Esophagus muscularis mucosa (tissue), 4 donors: ENCODE measurements around the gene AAMDC. TPM values are rescaled to one million over a fixed set of nuclear protein-coding genes. Genes with fewer than 3 reads are reported as not detected.
"Not testable (repeated sequence)": the region's sequence is repeated elsewhere in the genome, so short reads cannot be mapped to it uniquely, and the experiment has no call there.

Experiments
- DNase-seq: peaks from one replicate; pipeline ENCODE4 v3.0.0-alpha.2; 2017; ENCODE audit errors: extremely low spot score
- H3K27ac ChIP-seq, 4 donors: fragments of 200-600 bp; sonication (generic); replicated peaks in 1 of 4; 1 replicate in 3 of 4; 2 replicates in 1 of 4; pipeline ENCODE4 v1.5.1; 2016 to 2019; ENCODE audit warnings: mild to moderate bottlenecking in 1 of 4
- H3K27me3 ChIP-seq, 4 donors: fragments of 200-600 bp; sonication (generic); one replicate each; pipeline versions ENCODE4 v1.5.1 to v1.6.0; 2016 to 2019
- H3K36me3 ChIP-seq, 4 donors: fragments of 200-600 bp; sonication (generic); one replicate each; pipeline ENCODE4 v1.5.1; 2016 to 2019
- H3K4me1 ChIP-seq, 4 donors: fragments of 200-600 bp; sonication (generic); one replicate each; pipeline ENCODE4 v1.5.1; 2016 to 2019
- H3K4me3 ChIP-seq, 4 donors: fragments of 200-600 bp; sonication (generic); 1 replicate in 2 of 4; 2 replicates in 2 of 4; pipeline ENCODE4 v1.5.1; 2016 to 2019; ENCODE audit warnings: mild to moderate bottlenecking in 4 of 4, moderate library complexity in 1 of 4
- H3K9me3 ChIP-seq, 4 donors: fragments of 200-600 bp; sonication (generic); 1 replicate in 3 of 4; 2 replicates in 1 of 4; pipeline ENCODE4 v1.5.1; 2016 to 2019
- CTCF ChIP-seq, 3 experiments: fragments of 200-600 bp in 2 of 3; fragments of 450-650 bp in 1 of 3; sonication (generic) in 2 of 3; IDR thresholded peaks; one replicate each; pipeline ENCODE4 v1.5.1; 2017 to 2019; ENCODE audit warnings: antibody characterized with exemption in 3 of 3, mild to moderate bottlenecking in 2 of 3, moderate library complexity in 1 of 3
- EP300 ChIP-seq: sonication (generic); formaldehyde crosslinking; IDR thresholded peaks from one replicate; pipeline ENCODE4 v1.6.1; 2017; ENCODE audit warnings: antibody characterized with exemption
- POLR2A ChIP-seq: fragments of 450-650 bp; IDR thresholded peaks from one replicate; pipeline ENCODE4 v1.6.1; 2017; ENCODE audit warnings: antibody characterized with exemption, moderate library complexity, mild to moderate bottlenecking, low read depth
- POLR2AphosphoS5 ChIP-seq, 2 donors: sonication (generic); formaldehyde crosslinking; IDR thresholded peaks; one replicate each; pipeline ENCODE4 v1.6.1; 2017; ENCODE audit warnings: antibody characterized with exemption in 2 of 2
- WGBS: methylation state at CpG from one replicate; pipeline ENCODE4 v1.1.5; 2018; 5-methylcytosine and 5-hydroxymethylcytosine counted together
- intact Hi-C: fragments of 100-400 bp; cut with DNase I; formaldehyde crosslinking; loops from one replicate; pipeline ENCODE4 v1.15.1; 2023
- total RNA-seq, 4 donors: library from RNA; depleted of rRNA; stranded (reverse); fragments of >200 nt; gene quantifications; one replicate each; pipeline versions ENCODE4 v1.1.0 to v1.2.1, GENCODE V29; 2016

Gene AAMDC
- total RNA-seq, 4 donors from 2014 or later, result 39.0 to 73.7 (median 68.0) TPM

GRCh38 chr11:77873345-77873744 lies 52.4 kb downstream of the AAMDC start:
- Histone ChIP-seq H3K9me3 (no peaks in the 10 kb centered on the region), H3K27ac (no peak overlapping the region), H3K4me1 (peaks cover 0 to 31% (median 16%) of the 10 kb centered on the region in 4 donors), H3K36me3 (peaks cover 8 to 86% (median 53%) of the 10 kb centered on the region in 4 donors), H3K27me3 (no peaks in the 10 kb centered on the region), H3K4me3 (no peak overlapping the region)
- TF ChIP-seq POLR2A (no peak), CTCF (IDR thresholded peaks at IDR 0.05) (no peak), POLR2AphosphoS5 (IDR thresholded peaks at IDR 0.05) (no peak), EP300 (no peak)
- DNase-seq, result no peak
- WGBS, result 84% methylated on average over 1 of the region's 1 CpG
- intact Hi-C loops, result no loop called here

GRCh38 chr11:77874206-77874605 lies 53.3 kb downstream of the AAMDC start:
- TF ChIP-seq EP300 (no peak), CTCF (IDR thresholded peaks at IDR 0.05) (no peak), POLR2AphosphoS5 (IDR thresholded peaks at IDR 0.05) (no peak), POLR2A (no peak)
- Histone ChIP-seq H3K4me3 (no peak overlapping the region), H3K36me3 (peaks cover 6 to 86% (median 50%) of the 10 kb centered on the region in 4 donors), H3K27ac (peak overlapping the region in 1 of 4 donors; percentile 17), H3K27me3 (no peaks in the 10 kb centered on the region), H3K4me1 (peaks cover 0 to 39% (median 25%) of the 10 kb centered on the region in 4 donors), H3K9me3 (no peaks in the 10 kb centered on the region)
- WGBS, result 66% methylated on average over 3 of the region's 3 CpGs
- intact Hi-C loops, result no loop called here
- no peak for DNase-seq

GRCh38 chr11:77876045-77876444 lies 55.1 kb downstream of the AAMDC start:
- Histone ChIP-seq H3K4me3 (no peak overlapping the region), H3K36me3 (peaks cover under 1 to 91% (median 45%) of the 10 kb centered on the region in 4 donors), H3K27ac (no peak overlapping the region), H3K9me3 (no peaks in the 10 kb centered on the region), H3K4me1 (peaks cover 0 to 46% (median 31%) of the 10 kb centered on the region in 4 donors), H3K27me3 (no peaks in the 10 kb centered on the region)
- TF ChIP-seq EP300, result no peak
- TF ChIP-seq POLR2A, result no peak
- no peak for TF ChIP-seq POLR2AphosphoS5 (IDR thresholded peaks at IDR 0.05)
- no peak for TF ChIP-seq CTCF (IDR thresholded peaks at IDR 0.05)
- no peak for DNase-seq
- WGBS, result 83% methylated on average over 3 of the region's 3 CpGs
- intact Hi-C loops, result loop anchor here (5.0 kb wide), 1 partner anchor 49 kb away; no protein-coding TSS in a partner anchor

- H3K36me3 ChIP-seq, result peaks cover 9 to 80% (median 49%) of the 10 kb centered on the region in 4 donors
- peak overlapping the region; percentile 36 to 49 (median 46) for H3K27ac ChIP-seq
- WGBS, result 50% methylated on average over 4 of the region's 4 CpGs
- H3K4me3 ChIP-seq, DNase-seq, H3K27me3 ChIP-seq, H3K9me3 ChIP-seq: not testable (repeated sequence)
- H3K4me1 ChIP-seq, result peaks cover 0 to 46% (median 31%) of the 10 kb centered on the region in 4 donors
- TF ChIP-seq POLR2AphosphoS5 (IDR thresholded peaks at IDR 0.05), result peak in 1 of 2 donors; percentile 54
- intact Hi-C loops, result loop anchor here (5.0 kb wide), 1 partner anchor 51 kb away; no protein-coding TSS in a partner anchor
These were observed 57.3 kb downstream of the AAMDC start for GRCh38 chr11:77878247-77878646.

- Histone ChIP-seq H3K4me3 (no peak overlapping the region), H3K27ac (peak overlapping the region in 2 of 4 donors; percentile 46 to 49), H3K36me3 (peaks cover 9 to 82% (median 57%) of the 10 kb centered on the region in 4 donors), H3K4me1 (peaks cover 0 to 42% (median 26%) of the 10 kb centered on the region in 4 donors), H3K9me3 (no peaks in the 10 kb centered on the region), H3K27me3 (no peaks in the 10 kb centered on the region)
- DNase-seq, result no peak
- WGBS, result 69% methylated on average over 2 of the region's 3 CpGs
- TF ChIP-seq CTCF (IDR thresholded peaks at IDR 0.05), result no peak
- TF ChIP-seq EP300, result no peak
- intact Hi-C loops, result loop anchor here (5.0 kb wide), 1 partner anchor 52 kb away; no protein-coding TSS in a partner anchor
These were observed 58.3 kb downstream of the AAMDC start for GRCh38 chr11:77879218-77879617.
